PC-3 (cell line): ENCODE measurements around the gene CLASP2.

Experiments used
- EZH2 ChIP-seq: fragments of 300-600 bp; sonication (generic); IDR thresholded peaks from one replicate; pipeline ENCODE4 v1.6.1; 2017; ENCODE audit warnings: antibody characterized with exemption, mild to moderate bottlenecking, low read length; ENCODE audit not compliant: unreplicated experiment
- TF ChIP-seq, protein P1 (sequence below): fragments of 300-600 bp; sonication (generic); conservative IDR thresholded peaks from 2 replicates; pipeline ENCODE4 v1.5.1; 2017; ENCODE audit warnings: antibody characterized with exemption, low read depth, mild to moderate bottlenecking, low read length

DNA sequence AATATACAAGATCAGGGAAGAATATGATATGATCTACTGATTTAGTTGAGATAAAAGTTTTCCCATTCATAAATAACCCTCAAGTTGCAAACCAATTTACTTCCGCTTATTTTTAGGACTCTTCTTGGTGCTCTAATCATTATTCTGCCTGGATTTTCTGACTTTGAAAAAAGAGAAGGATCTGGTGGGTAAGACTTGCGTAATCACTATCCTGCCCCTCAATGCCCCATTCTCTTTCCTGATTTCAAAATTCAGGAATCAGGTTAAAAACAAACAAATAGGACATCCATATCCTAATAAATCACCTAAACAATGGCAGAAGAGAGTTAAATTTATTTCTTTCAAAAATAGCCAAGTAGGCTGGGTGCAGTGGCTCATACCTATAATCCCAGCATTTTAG, 127.5 kb downstream of the CLASP2 start:
- TF ChIP-seq, protein P1, sequence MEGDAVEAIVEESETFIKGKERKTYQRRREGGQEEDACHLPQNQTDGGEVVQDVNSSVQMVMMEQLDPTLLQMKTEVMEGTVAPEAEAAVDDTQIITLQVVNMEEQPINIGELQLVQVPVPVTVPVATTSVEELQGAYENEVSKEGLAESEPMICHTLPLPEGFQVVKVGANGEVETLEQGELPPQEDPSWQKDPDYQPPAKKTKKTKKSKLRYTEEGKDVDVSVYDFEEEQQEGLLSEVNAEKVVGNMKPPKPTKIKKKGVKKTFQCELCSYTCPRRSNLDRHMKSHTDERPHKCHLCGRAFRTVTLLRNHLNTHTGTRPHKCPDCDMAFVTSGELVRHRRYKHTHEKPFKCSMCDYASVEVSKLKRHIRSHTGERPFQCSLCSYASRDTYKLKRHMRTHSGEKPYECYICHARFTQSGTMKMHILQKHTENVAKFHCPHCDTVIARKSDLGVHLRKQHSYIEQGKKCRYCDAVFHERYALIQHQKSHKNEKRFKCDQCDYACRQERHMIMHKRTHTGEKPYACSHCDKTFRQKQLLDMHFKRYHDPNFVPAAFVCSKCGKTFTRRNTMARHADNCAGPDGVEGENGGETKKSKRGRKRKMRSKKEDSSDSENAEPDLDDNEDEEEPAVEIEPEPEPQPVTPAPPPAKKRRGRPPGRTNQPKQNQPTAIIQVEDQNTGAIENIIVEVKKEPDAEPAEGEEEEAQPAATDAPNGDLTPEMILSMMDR = no peak
- TF ChIP-seq EZH2 = no peak
